ENCODE results near the gene RAD51AP1. TPM values are rescaled to one million over a fixed set of nuclear protein-coding genes. Genes with fewer than 3 reads are reported as not detected.

RAD51AP1 gene
- polyA plus RNA-seq, 1 experiment: 8.2 TPM

- TF ChIP-seq CTCF (IDR thresholded peaks at IDR 0.05; ENCODE audit: low read depth, low read length): no peak
- Histone ChIP-seq H3K27me3 (ENCODE audit: control insufficient read depth, insufficient read depth, low read length) (no peaks in the 10 kb centered on the region), H3K27ac (ENCODE audit: low read depth, low read length) (no peak overlapping the region), H3K9me3 (ENCODE audit: control insufficient read depth, insufficient read depth, low read length) (no peaks in the 10 kb centered on the region), H3K4me3 (ENCODE audit: low read depth, low read length) (no peak overlapping the region)
- no peak for DNase-seq (ENCODE audit: low read depth, low spot score)
- POLR2A ChIA-PET: no interaction called here
- CTCF ChIA-PET: interaction anchor here (0.6 to 0.7 kb wide), 2 partner anchors 21 to 653 kb away, joined by 3 to 4 read pairs; partner anchors contain the start of gene DYRK4
Measured at GRCh38 chr12:4540638-4541037, 1.9 kb downstream of the RAD51AP1 start.

GRCh38 chr12:4545195-4545594 is 6.5 kb downstream of the RAD51AP1 start:
- H3K4me3 ChIP-seq (ENCODE audit: low read depth, low read length): no peak overlapping the region
- H3K9me3 ChIP-seq (ENCODE audit: control insufficient read depth, insufficient read depth, low read length): no peaks in the 10 kb centered on the region
- ChIA-PET CTCF (no interaction called here), POLR2A (no interaction called here)
- no peak for TF ChIP-seq CTCF (IDR thresholded peaks at IDR 0.05; ENCODE audit: low read depth, low read length)
- H3K27ac ChIP-seq (ENCODE audit: low read depth, low read length): no peak overlapping the region
- no peak for DNase-seq (ENCODE audit: low read depth, low spot score)
- H3K27me3 ChIP-seq (ENCODE audit: control insufficient read depth, insufficient read depth, low read length): no peaks in the 10 kb centered on the region

GRCh38 chr12:4552191-4552590 is 13.5 kb downstream of the RAD51AP1 start:
- no peaks in the 10 kb centered on the region for H3K9me3 ChIP-seq (ENCODE audit: control insufficient read depth, insufficient read depth, low read length)
- ChIA-PET POLR2A (no interaction called here), CTCF (no interaction called here)
- H3K4me3 ChIP-seq (ENCODE audit: low read depth, low read length): no peak overlapping the region
- DNase-seq (ENCODE audit: low read depth, low spot score): no peak
- H3K27me3 ChIP-seq (ENCODE audit: control insufficient read depth, insufficient read depth, low read length): no peaks in the 10 kb centered on the region
- TF ChIP-seq CTCF (IDR thresholded peaks at IDR 0.05; ENCODE audit: low read depth, low read length): no peak
- no peak overlapping the region for H3K27ac ChIP-seq (ENCODE audit: low read depth, low read length)

- CTCF ChIA-PET: no interaction called here
- no peak for DNase-seq (ENCODE audit: low read depth, low spot score)
- Histone ChIP-seq H3K9me3 (ENCODE audit: control insufficient read depth, insufficient read depth, low read length) (no peaks in the 10 kb centered on the region), H3K27ac (ENCODE audit: low read depth, low read length) (no peak overlapping the region), H3K4me3 (ENCODE audit: low read depth, low read length) (no peak overlapping the region), H3K27me3 (ENCODE audit: control insufficient read depth, insufficient read depth, low read length) (no peaks in the 10 kb centered on the region)
- TF ChIP-seq CTCF (IDR thresholded peaks at IDR 0.05; ENCODE audit: low read depth, low read length): no peak
- POLR2A ChIA-PET: interaction anchor here (0.6 kb wide), 1 partner anchor 390 kb away, joined by 3 read pairs; no protein-coding TSS in a partner anchor
Measured at GRCh38 chr12:4553943-4554342, 15.3 kb downstream of the RAD51AP1 start.

- no peak for TF ChIP-seq CTCF (IDR thresholded peaks at IDR 0.05; ENCODE audit: low read depth, low read length)
- no peak overlapping the region for H3K4me3 ChIP-seq (ENCODE audit: low read depth, low read length)
- ChIA-PET CTCF (no interaction called here), POLR2A (no interaction called here)
- no peak for DNase-seq (ENCODE audit: low read depth, low spot score)
- H3K27ac ChIP-seq (ENCODE audit: low read depth, low read length): no peak overlapping the region
- no peaks in the 10 kb centered on the region for H3K27me3 ChIP-seq (ENCODE audit: control insufficient read depth, insufficient read depth, low read length)
- no peaks in the 10 kb centered on the region for H3K9me3 ChIP-seq (ENCODE audit: control insufficient read depth, insufficient read depth, low read length)
Measured at GRCh38 chr12:4555804-4556203, 17.1 kb downstream of the RAD51AP1 start.
